Hepatocyte (in vitro differentiated cells): Measurements from ENCODE around the gene EXOSC7. TPM values are rescaled to one million over a fixed set of nuclear protein-coding genes. Genes with fewer than 3 reads are reported as not detected.

Experiments used
- DNase-seq: peaks from one replicate; pipeline ENCODE4 v3.0.0-alpha.2; 2016; ENCODE audit warnings: low spot score
- H2AFZ ChIP-seq: fragments of 200-600 bp; sonication (generic); 2 replicates; pipeline ENCODE4 v1.6.0; 2016; ENCODE audit warnings: antibody characterized with exemption, mild to moderate bottlenecking
- H3K27ac ChIP-seq: fragments of 200-600 bp; sonication (generic); 2 replicates; pipeline ENCODE4 v1.5.1; 2016; ENCODE audit warnings: mild to moderate bottlenecking
- H3K27me3 ChIP-seq: fragments of 200-600 bp; sonication (generic); 2 replicates; pipeline ENCODE4 v1.6.1; 2016
- H3K36me3 ChIP-seq: fragments of 200-600 bp; sonication (generic); replicated peaks from 2 replicates; pipeline ENCODE4 v1.5.1; 2016; ENCODE audit warnings: low read depth; ENCODE audit not compliant: insufficient read depth
- H3K4me1 ChIP-seq: fragments of 200-600 bp; sonication (generic); 2 replicates; pipeline ENCODE4 v1.5.1; 2016; ENCODE audit warnings: mild to moderate bottlenecking, moderate library complexity; ENCODE audit not compliant: insufficient read depth
- H3K4me2 ChIP-seq: fragments of 200-600 bp; sonication (generic); 2 replicates; pipeline ENCODE4 v1.6.0; 2016
- H3K4me3 ChIP-seq: fragments of 200-600 bp; sonication (generic); 2 replicates; pipeline ENCODE4 v1.5.1; 2016; ENCODE audit warnings: mild to moderate bottlenecking
- H3K79me2 ChIP-seq: fragments of 200-600 bp; sonication (generic); 2 replicates; pipeline ENCODE4 v1.6.0; 2017; ENCODE audit warnings: mild to moderate bottlenecking
- H3K9me2 ChIP-seq: fragments of 200-600 bp; sonication (generic); replicated peaks from 2 replicates; pipeline ENCODE4 v1.6.0; 2017; ENCODE audit warnings: mild to moderate bottlenecking; ENCODE audit not compliant: insufficient read depth
- H3K9me3 ChIP-seq: fragments of 200-600 bp; sonication (generic); 2 replicates; pipeline ENCODE4 v1.5.1; 2016; ENCODE audit warnings: low read depth, mild to moderate bottlenecking
- H4K20me1 ChIP-seq: fragments of 200-600 bp; sonication (generic); 2 replicates; pipeline ENCODE4 v1.6.0; 2016; ENCODE audit warnings: mild to moderate bottlenecking; ENCODE audit not compliant: insufficient read depth, poor library complexity, severe bottlenecking
- CTCF ChIP-seq: fragments of 200-600 bp; sonication (generic); IDR thresholded peaks from 2 replicates; pipeline ENCODE4 v1.5.1; 2016; ENCODE audit warnings: antibody characterized with exemption, mild to moderate bottlenecking; ENCODE audit not compliant: poor library complexity
- EZH2 ChIP-seq: fragments of 200-600 bp; sonication (generic); IDR thresholded peaks from 2 replicates; pipeline ENCODE4 v1.6.1; 2016; ENCODE audit warnings: antibody characterized with exemption, mild to moderate bottlenecking, borderline replicate concordance
- EZH2phosphoT487 ChIP-seq: fragments of 200-600 bp; sonication (generic); IDR thresholded peaks from one replicate; pipeline ENCODE4 v1.6.1; 2018; ENCODE audit warnings: antibody characterized with exemption, mild to moderate bottlenecking, low read depth, moderate library complexity; ENCODE audit not compliant: unreplicated experiment, severe bottlenecking
- WGBS: methylation state at CpG from one replicate; pipeline ENCODE4 v1.1.6; 2016; ENCODE audit warnings: low lambda C conversion rate; ENCODE audit errors: missing lambda C conversion rate; 5-methylcytosine and 5-hydroxymethylcytosine counted together
- polyA plus RNA-seq: library from polyadenylated mRNA; unstranded; fragments of >200 nt; fragmentation: Nextera tagmentation; extraction: Ambion mirVana; gene quantifications from 2 replicates; pipeline ENCODE4 v1.2.1, GENCODE V29; 2016
- total RNA-seq: library from RNA; depleted of rRNA; stranded (reverse); fragments of >200 nt; gene quantifications from 2 replicates; pipeline ENCODE4 v1.2.3, GENCODE V29; 2014

The EXOSC7 gene
- total and polyA plus RNA-seq, 2 experiments from 2014 or later = 53.3 to 55.8 TPM

- Histone ChIP-seq H3K4me1 (peaks cover 7% of the 10 kb centered on the region), H3K27ac (no peak overlapping the region), H4K20me1 (no peaks in the 10 kb centered on the region), H2AFZ (no peak overlapping the region), H3K79me2 (no peaks in the 10 kb centered on the region), H3K9me3 (no peaks in the 10 kb centered on the region), H3K9me2 (no peaks in the 10 kb centered on the region), H3K4me3 (no peak overlapping the region), H3K27me3 (no peaks in the 10 kb centered on the region), H3K36me3 (no peaks in the 10 kb centered on the region), H3K4me2 (no peak overlapping the region)
- no peak for TF ChIP-seq EZH2phosphoT487
- DNase-seq = no peak
- WGBS = 74% methylated on average over 12 of the region's 12 CpGs
Observed at GRCh38 chr3:45021524-45022297, 45.7 kb downstream of the EXOSC7 start.

DNA sequence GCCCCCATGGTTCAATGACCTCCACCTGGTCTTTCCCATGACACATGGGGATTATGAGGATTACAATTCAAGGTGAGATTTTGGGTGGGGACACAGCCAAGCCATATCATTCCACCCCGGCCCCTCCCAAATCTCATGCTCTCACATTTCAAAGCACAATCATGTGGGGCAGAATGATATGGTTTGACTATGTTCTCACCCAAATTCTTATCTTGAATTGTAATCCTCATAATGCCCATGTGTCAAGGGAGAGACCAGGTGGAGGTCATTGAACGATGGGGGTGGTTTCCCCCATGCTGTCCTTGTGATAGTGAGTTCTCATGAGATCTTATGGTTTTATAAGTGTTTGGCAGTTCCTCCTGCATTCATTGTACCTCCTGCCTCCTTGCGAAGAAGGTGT lies 47.6 kb downstream of the EXOSC7 start:
- H3K27me3 ChIP-seq = no peaks in the 10 kb centered on the region
- H3K4me2 ChIP-seq = no peak overlapping the region
- H2AFZ ChIP-seq = no peak overlapping the region
- no peak for DNase-seq
- H3K27ac ChIP-seq = no peak overlapping the region
- H4K20me1 ChIP-seq = no peaks in the 10 kb centered on the region
- no peak for TF ChIP-seq EZH2phosphoT487
- no peak for TF ChIP-seq EZH2
- no peak for TF ChIP-seq CTCF
- WGBS = 75% methylated on average over 3 of the region's 3 CpGs
- no peaks in the 10 kb centered on the region for H3K9me2 ChIP-seq
- H3K36me3 ChIP-seq = no peaks in the 10 kb centered on the region
- peaks cover 7% of the 10 kb centered on the region for H3K4me1 ChIP-seq
- H3K79me2 ChIP-seq = no peaks in the 10 kb centered on the region
- H3K4me3 ChIP-seq = no peak overlapping the region
- no peaks in the 10 kb centered on the region for H3K9me3 ChIP-seq

DNA sequence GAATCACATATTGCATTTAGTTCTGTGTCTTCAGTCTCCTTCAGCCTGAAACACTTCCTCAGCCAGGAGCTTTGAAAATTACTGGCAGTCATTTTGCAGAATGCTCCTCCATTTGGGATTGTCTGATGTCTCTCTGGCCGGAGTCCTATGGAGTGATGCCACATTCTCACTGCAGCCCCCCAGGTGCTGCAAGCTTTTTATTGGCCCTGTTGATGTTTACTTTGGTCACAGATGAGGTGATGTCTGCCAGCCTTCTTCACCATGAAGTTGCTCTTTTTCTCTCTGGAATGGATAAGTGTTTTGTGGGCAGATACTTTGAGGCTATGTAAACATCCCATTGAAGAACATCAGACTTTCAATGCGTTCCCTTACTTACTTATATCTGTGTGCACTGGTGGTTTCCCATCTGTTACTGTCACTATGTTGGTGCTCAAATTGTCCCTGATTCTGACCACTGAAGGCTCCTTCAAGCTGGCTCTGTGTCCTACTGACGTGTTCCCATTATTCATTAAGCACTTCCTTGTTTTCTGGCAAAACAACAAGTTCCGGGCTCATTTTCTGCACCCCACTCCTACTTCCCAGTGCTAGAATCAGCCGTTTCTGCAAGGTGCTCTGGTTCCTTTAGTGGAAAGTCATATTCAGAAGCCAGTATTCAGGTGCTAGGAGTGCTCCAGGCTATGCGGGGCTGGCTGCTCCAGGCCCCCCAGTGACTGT lies 48.7 kb downstream of the EXOSC7 start:
- no peak overlapping the region for H2AFZ ChIP-seq
- no peaks in the 10 kb centered on the region for H3K9me3 ChIP-seq
- TF ChIP-seq EZH2 = no peak
- TF ChIP-seq CTCF = no peak
- TF ChIP-seq EZH2phosphoT487 = no peak
- H3K4me3 ChIP-seq = no peak overlapping the region
- H3K27me3 ChIP-seq = no peaks in the 10 kb centered on the region
- DNase-seq = no peak
- WGBS = 78% methylated on average over 6 of the region's 6 CpGs
- H3K79me2 ChIP-seq = no peaks in the 10 kb centered on the region
- peaks cover 7% of the 10 kb centered on the region for H3K4me1 ChIP-seq
- H3K36me3 ChIP-seq = no peaks in the 10 kb centered on the region
- H3K9me2 ChIP-seq = no peaks in the 10 kb centered on the region
- H3K27ac ChIP-seq = no peak overlapping the region
- H4K20me1 ChIP-seq = no peaks in the 10 kb centered on the region
- H3K4me2 ChIP-seq = no peak overlapping the region

- Histone ChIP-seq H3K9me2 (no peaks in the 10 kb centered on the region), H3K27me3 (no peaks in the 10 kb centered on the region), H3K4me2 (no peak within 1 kb of the TSS), H3K9me3 (no peaks in the 10 kb centered on the region), H2AFZ (no peak within 1 kb of the TSS), H3K4me3 (no peak within 1 kb of the TSS), H4K20me1 (no peaks in the 10 kb centered on the region), H3K4me1 (peaks cover 7% of the 10 kb centered on the region), H3K79me2 (no peaks in the 10 kb centered on the region), H3K36me3 (no peaks in the 10 kb centered on the region), H3K27ac (no peak within 1 kb of the TSS)
- TF ChIP-seq EZH2 = no peak
- no peak for DNase-seq
- 71% methylated on average over 13 of the region's 13 CpGs for WGBS
Observed at GRCh38 chr3:45026038-45026437, 50.0 kb downstream of the EXOSC7 start, which contains the start of gene CLEC3B. CLEC3B (plus strand) TSS chr3:45026303; CDS start chr3:45026363, 60 bp downstream.
